BLaER1 treated with 17β-estradiol and CSF1 and Interleukin-3, amounts not matched to agents 10 nM and 100 nM (cell line): Measurements from ENCODE around the gene RUNX1.

ENCODE experiments used
- H3K27ac ChIP-seq, 11 experiments: shearing (Covaris generic); formaldehyde crosslinking; 2 replicates each; pipeline ENCODE4 v1.8.1; 2022
- H3K27me3 ChIP-seq, 11 experiments: shearing (Covaris generic); formaldehyde crosslinking; 2 replicates each; pipeline ENCODE4 v1.8.1; 2022
- H3K36me3 ChIP-seq, 11 experiments: shearing (Covaris generic); formaldehyde crosslinking; 2 replicates each; pipeline ENCODE4 v1.8.1; 2022
- H3K4me1 ChIP-seq, 10 experiments: shearing (Covaris generic); formaldehyde crosslinking; 2 replicates each; pipeline ENCODE4 v1.8.1; 2022
- H3K4me2 ChIP-seq, 11 experiments: shearing (Covaris generic); formaldehyde crosslinking; 2 replicates each; pipeline ENCODE4 v1.8.1; 2022
- H3K4me3 ChIP-seq, 10 experiments: shearing (Covaris generic); formaldehyde crosslinking; 2 replicates each; pipeline ENCODE4 v1.8.1; 2022
- H3K9ac ChIP-seq, 11 experiments: shearing (Covaris generic); formaldehyde crosslinking; 2 replicates each; pipeline ENCODE4 v1.8.1; 2022
- H3K9me3 ChIP-seq, 11 experiments: shearing (Covaris generic); formaldehyde crosslinking; replicated peaks in 1 of 11; 2 replicates each; pipeline ENCODE4 v1.8.1; 2022
- H4K20me1 ChIP-seq, 11 experiments: shearing (Covaris generic); formaldehyde crosslinking; 2 replicates each; pipeline ENCODE4 v1.8.1; 2022
- Cebpa-rat ChIP-seq, 11 experiments: shearing (Covaris generic); IDR thresholded peaks; 2 replicates each; pipeline ENCODE4 v1.8.1; 2022

RUNX1 gene

GRCh38 chr21:35037384-35037765, 11.7 kb downstream of the RUNX1 start:
- H3K36me3 ChIP-seq, result peaks cover 11 to 100% (median 98%) of the 10 kb centered on the region in 11 experiments; a peak in 20 of 22 replicates
- H4K20me1 ChIP-seq, result peaks cover 0 to 94% (median 62%) of the 10 kb centered on the region in 11 experiments; a peak in 15 of 22 replicates
- H3K4me1 ChIP-seq, result peaks cover 37 to 99% (median 93%) of the 10 kb centered on the region in 10 experiments

GRCh38 chr21:35036465-35037383, 12.4 kb downstream of the RUNX1 start:
- TF ChIP-seq Cebpa-rat (IDR thresholded peaks at IDR 0.05), result no peak
- Histone ChIP-seq H3K27me3 (no peaks in the 10 kb centered on the region; a peak in 1 of 22 replicates), H3K9me3 (peaks cover 0 to 37% (median 8%) of the 10 kb centered on the region in 11 experiments; a peak in 9 of 22 replicates), H3K4me3 (no peak overlapping the region), H3K27ac (peak overlapping the region in 8 of 11 experiments; percentile 13 to 61 (median 47); a peak in 14 of 22 replicates), H3K9ac (peak overlapping the region in 1 of 11 experiments; percentile 22; a peak in 1 of 22 replicates), H3K4me1 (peaks cover 32 to 96% (median 89%) of the 10 kb centered on the region in 10 experiments), H4K20me1 (peaks cover 0 to 93% (median 55%) of the 10 kb centered on the region in 11 experiments; a peak in 15 of 22 replicates), H3K4me2 (peak overlapping the region; percentile 5 to 71 (median 41); a peak in 18 of 22 replicates), H3K36me3 (peaks cover 11 to 100% (median 97%) of the 10 kb centered on the region in 11 experiments; a peak in 20 of 22 replicates)

More at GRCh38 chr21:35037384-35037765, 11.7 kb downstream of the RUNX1 start:
- H3K4me3 ChIP-seq, result no peak overlapping the region
- H3K27ac ChIP-seq, result peak overlapping the region in 7 of 11 experiments; percentile 13 to 61 (median 50); a peak in 14 of 22 replicates
- H3K27me3 ChIP-seq, result no peaks in the 10 kb centered on the region; a peak in 1 of 22 replicates
- H3K9ac ChIP-seq, result peak overlapping the region in 1 of 11 experiments; percentile 22; a peak in 1 of 22 replicates
- no peak for TF ChIP-seq Cebpa-rat (IDR thresholded peaks at IDR 0.05)
- H3K9me3 ChIP-seq, result peaks cover 0 to 34% (median 8%) of the 10 kb centered on the region in 11 experiments; a peak in 9 of 22 replicates
- peak overlapping the region in 9 of 11 experiments; percentile 11 to 71 (median 44); a peak in 17 of 22 replicates for H3K4me2 ChIP-seq

GRCh38 chr21:35035581-35035980, 13.5 kb downstream of the RUNX1 start:
- Histone ChIP-seq H3K9me3 (peaks cover 0 to 41% (median 8%) of the 10 kb centered on the region in 11 experiments; a peak in 9 of 22 replicates), H3K4me2 (peak overlapping the region in 10 of 11 experiments; percentile 7 to 71 (median 31); a peak in 12 of 22 replicates), H3K9ac (no peak overlapping the region), H3K4me1 (peaks cover 22 to 92% (median 85%) of the 10 kb centered on the region in 10 experiments), H3K36me3 (peaks cover 11 to 100% (median 97%) of the 10 kb centered on the region in 11 experiments; a peak in 20 of 22 replicates), H3K4me3 (no peak overlapping the region), H4K20me1 (peaks cover 0 to 81% (median 47%) of the 10 kb centered on the region in 11 experiments; a peak in 15 of 22 replicates), H3K27me3 (no peaks in the 10 kb centered on the region; a peak in 1 of 22 replicates), H3K27ac (peak overlapping the region in 8 of 11 experiments; percentile 7 to 61 (median 32); a peak in 11 of 22 replicates)
- TF ChIP-seq Cebpa-rat (IDR thresholded peaks at IDR 0.05), result no peak

- H3K4me1 ChIP-seq, result peaks cover 18 to 92% (median 85%) of the 10 kb centered on the region in 10 experiments
- peaks cover 0 to 77% (median 42%) of the 10 kb centered on the region in 11 experiments; a peak in 15 of 22 replicates for H4K20me1 ChIP-seq
- no peak for TF ChIP-seq Cebpa-rat (IDR thresholded peaks at IDR 0.05)
- H3K36me3 ChIP-seq, result peaks cover 11 to 100% (median 96%) of the 10 kb centered on the region in 11 experiments; a peak in 20 of 22 replicates
- H3K27me3 ChIP-seq, result no peaks in the 10 kb centered on the region; a peak in 1 of 22 replicates
- peak overlapping the region in 7 of 11 experiments; percentile 17 to 71 (median 41); a peak in 6 of 22 replicates for H3K4me2 ChIP-seq
- H3K9ac ChIP-seq, result no peak overlapping the region
- H3K4me3 ChIP-seq, result no peak overlapping the region
- H3K9me3 ChIP-seq, result peaks cover 0 to 41% (median 8%) of the 10 kb centered on the region in 11 experiments; a peak in 9 of 22 replicates
- peak overlapping the region in 7 of 11 experiments; percentile 7 to 61 (median 44); a peak in 9 of 22 replicates for H3K27ac ChIP-seq
Measured at GRCh38 chr21:35035116-35035515, 14.0 kb downstream of the RUNX1 start.

- H3K36me3 ChIP-seq, result peaks cover 11 to 100% (median 96%) of the 10 kb centered on the region in 11 experiments; a peak in 20 of 22 replicates
- H3K4me3 ChIP-seq, result no peak overlapping the region
- TF ChIP-seq Cebpa-rat (IDR thresholded peaks at IDR 0.05), result no peak
- H3K9ac ChIP-seq, result no peak overlapping the region
- H3K27ac ChIP-seq, result peak overlapping the region in 8 of 11 experiments; percentile 17 to 61 (median 41); a peak in 15 of 22 replicates
- no peaks in the 10 kb centered on the region; a peak in 1 of 22 replicates for H3K27me3 ChIP-seq
- peak overlapping the region in 8 of 11 experiments; percentile 2 to 71 (median 18); a peak in 9 of 22 replicates for H3K4me2 ChIP-seq
- peaks cover 0 to 70% (median 37%) of the 10 kb centered on the region in 11 experiments; a peak in 15 of 22 replicates for H4K20me1 ChIP-seq
- H3K9me3 ChIP-seq, result peaks cover 0 to 41% (median 8%) of the 10 kb centered on the region in 11 experiments; a peak in 9 of 22 replicates
- H3K4me1 ChIP-seq, result peaks cover 13 to 92% (median 85%) of the 10 kb centered on the region in 10 experiments
Measured at GRCh38 chr21:35034203-35034926, 14.7 kb downstream of the RUNX1 start.

GRCh38 chr21:35032474-35033263, 16.4 kb downstream of the RUNX1 start:
- H3K27me3 ChIP-seq, result no peaks in the 10 kb centered on the region
- H3K9me3 ChIP-seq, result peaks cover 0 to 41% (median 8%) of the 10 kb centered on the region in 11 experiments; a peak in 9 of 22 replicates
- no peak for TF ChIP-seq Cebpa-rat (IDR thresholded peaks at IDR 0.05)
- H3K4me3 ChIP-seq, result no peak overlapping the region
- peaks cover 6 to 96% (median 82%) of the 10 kb centered on the region in 11 experiments; a peak in 19 of 22 replicates for H3K36me3 ChIP-seq
- H3K4me2 ChIP-seq, result peak overlapping the region; percentile 1 to 43 (median 18); a peak in 18 of 22 replicates
- peaks cover 0 to 54% (median 24%) of the 10 kb centered on the region in 11 experiments; a peak in 15 of 22 replicates for H4K20me1 ChIP-seq
- peak overlapping the region in 4 of 11 experiments; percentile 31 to 96 (median 69); a peak in 8 of 22 replicates for H3K27ac ChIP-seq
- H3K9ac ChIP-seq, result no peak overlapping the region
- H3K4me1 ChIP-seq, result peaks cover 27 to 93% (median 86%) of the 10 kb centered on the region in 10 experiments

GRCh38 chr21:35028451-35028978, 20.6 kb downstream of the RUNX1 start:
- peaks cover 0 to 79% (median 56%) of the 10 kb centered on the region in 11 experiments; a peak in 18 of 22 replicates for H3K36me3 ChIP-seq
- H3K27me3 ChIP-seq, result no peaks in the 10 kb centered on the region
- peaks cover 0 to 24% (median 4%) of the 10 kb centered on the region in 11 experiments; a peak in 10 of 22 replicates for H3K9me3 ChIP-seq
- H4K20me1 ChIP-seq, result peaks cover 0 to 15% (median 0%) of the 10 kb centered on the region in 11 experiments; a peak in 6 of 22 replicates
- peak overlapping the region in 9 of 11 experiments; percentile 80 to 88 (median 84); a peak in 18 of 22 replicates for H3K9ac ChIP-seq
- H3K27ac ChIP-seq, result peak overlapping the region in 10 of 11 experiments; percentile 62 to 97 (median 95); a peak in 19 of 22 replicates
- peak overlapping the region; percentile 87 to 96 (median 90) for H3K4me2 ChIP-seq
- no peak for TF ChIP-seq Cebpa-rat (IDR thresholded peaks at IDR 0.05)
- H3K4me1 ChIP-seq, result peaks cover 47 to 95% (median 85%) of the 10 kb centered on the region in 10 experiments
- H3K4me3 ChIP-seq, result peak overlapping the region in 7 of 10 experiments; percentile 2 to 53 (median 35); a peak in 8 of 20 replicates
